HG03432 (cell line): ENCODE measurements around the gene EZR.
"Not testable (repeated sequence)": the region's sequence is repeated elsewhere in the genome, so short reads cannot be mapped to it uniquely, and the experiment has no call there.

Experiments
- ATAC-seq: cut with Tn5 transposase; IDR thresholded peaks from one replicate; pipeline ENCODE4 v1.9.1; 2021; ENCODE audit warnings: mild to moderate bottlenecking, moderate library complexity; ENCODE audit not compliant: unreplicated experiment

EZR gene

GRCh38 chr6:158843751-158844683 is 24.8 kb upstream of the EZR start:
- ATAC-seq = no peak

GRCh38 chr6:158841358-158841757 is 22.2 kb upstream of the EZR start:
- no peak for ATAC-seq

- no peak for ATAC-seq
Measured at GRCh38 chr6:158840465-158840864, 21.3 kb upstream of the EZR start.

- ATAC-seq = no peak
Measured at GRCh38 chr6:158839796-158840195, 20.6 kb upstream of the EZR start.

GRCh38 chr6:158838790-158839189 is 19.6 kb upstream of the EZR start:
- ATAC-seq = not testable (repeated sequence)

- no peak for ATAC-seq
Measured at GRCh38 chr6:158837684-158838625, 18.8 kb upstream of the EZR start.

GRCh38 chr6:158836625-158837311 is 17.6 kb upstream of the EZR start:
- ATAC-seq = no peak

- ATAC-seq = no peak
Measured at GRCh38 chr6:158835616-158836221, 16.6 kb upstream of the EZR start.

GRCh38 chr6:158834675-158835385 is 15.7 kb upstream of the EZR start:
- ATAC-seq = no peak

GRCh38 chr6:158832807-158833206 is 13.6 kb upstream of the EZR start:
- ATAC-seq = not testable (repeated sequence)

- ATAC-seq = no peak
Measured at GRCh38 chr6:158832026-158832425, 12.9 kb upstream of the EZR start.

- ATAC-seq = no peak
Measured at GRCh38 chr6:158831571-158831970, 12.4 kb upstream of the EZR start.

GRCh38 chr6:158830736-158831135 is 11.6 kb upstream of the EZR start:
- no peak for ATAC-seq

GRCh38 chr6:158828807-158829206 is 9.6 kb upstream of the EZR start:
- ATAC-seq = no peak

GRCh38 chr6:158826819-158827501 is 7.8 kb upstream of the EZR start:
- ATAC-seq = peak; percentile 80

- ATAC-seq = no peak
Measured at GRCh38 chr6:158825951-158826306, 6.8 kb upstream of the EZR start.

GRCh38 chr6:158825038-158825950 is 6.1 kb upstream of the EZR start:
- no peak for ATAC-seq

GRCh38 chr6:158823616-158824015 is 4.4 kb upstream of the EZR start:
- not testable (repeated sequence) for ATAC-seq
